GM19438 (cell line): ENCODE measurements around the gene LAPTM5.

ENCODE experiments used
- ATAC-seq: cut with Tn5 transposase; IDR thresholded peaks from one replicate; pipeline ENCODE4 v1.9.1; 2021; ENCODE audit warnings: low read depth; ENCODE audit not compliant: unreplicated experiment

Gene LAPTM5

GRCh38 chr1:30732277-30732996 lies 25.1 kb downstream of the LAPTM5 start:
- no peak for ATAC-seq

- ATAC-seq = no peak
These were observed 25.7 kb downstream of the LAPTM5 start for GRCh38 chr1:30731806-30732276.

GRCh38 chr1:30731109-30731805 lies 26.3 kb downstream of the LAPTM5 start:
- no peak for ATAC-seq

- no peak for ATAC-seq
These were observed 27.0 kb downstream of the LAPTM5 start for GRCh38 chr1:30730346-30731108.

GRCh38 chr1:30729901-30730300 lies 27.7 kb downstream of the LAPTM5 start:
- no peak for ATAC-seq

- ATAC-seq = no peak
These were observed 28.5 kb downstream of the LAPTM5 start for GRCh38 chr1:30728832-30729638.

- ATAC-seq = no peak
These were observed 29.2 kb downstream of the LAPTM5 start for GRCh38 chr1:30728340-30728739.

- no peak for ATAC-seq
These were observed 29.8 kb downstream of the LAPTM5 start for GRCh38 chr1:30727824-30728223.

GRCh38 chr1:30726773-30727684 lies 30.5 kb downstream of the LAPTM5 start:
- no peak for ATAC-seq

- no peak for ATAC-seq
These were observed 31.3 kb downstream of the LAPTM5 start for GRCh38 chr1:30726236-30726635.

GRCh38 chr1:30725450-30726095 lies 32.0 kb downstream of the LAPTM5 start:
- no peak for ATAC-seq

- no peak for ATAC-seq
These were observed 32.7 kb downstream of the LAPTM5 start for GRCh38 chr1:30724655-30725421.

- no peak for ATAC-seq
These were observed 33.4 kb downstream of the LAPTM5 start for GRCh38 chr1:30724175-30724574.

GRCh38 chr1:30723331-30723755 lies 34.2 kb downstream of the LAPTM5 start, which contains the start of gene MATN1:
MATN1 (minus strand) TSS chr1:30723585; CDS start chr1:30723551, 34 bp downstream.
- ATAC-seq = no peak

- ATAC-seq = no peak
These were observed 35.6 kb downstream of the LAPTM5 start for GRCh38 chr1:30721812-30722537.

- ATAC-seq = no peak
These were observed 36.2 kb downstream of the LAPTM5 start for GRCh38 chr1:30721341-30721793.
